Urinary bladder (tissue), 4 donors: ENCODE data around the gene EPN2. TPM values are rescaled to one million over a fixed set of nuclear protein-coding genes. Genes with fewer than 3 reads are reported as not detected.

ENCODE experiments used
- DNase-seq: peaks from one replicate; pipeline ENCODE4 v3.0.0-alpha.2; 2015; ENCODE audit errors: extremely low spot score
- H3K27ac ChIP-seq: one replicate; pipeline ENCODE4 v1.5.1; 2013; ENCODE audit warnings: low read depth, mild to moderate bottlenecking, moderate library complexity
- H3K36me3 ChIP-seq: one replicate; pipeline ENCODE4 v1.6.1; 2013; ENCODE audit warnings: mild to moderate bottlenecking, moderate library complexity; ENCODE audit not compliant: insufficient read depth
- H3K4me1 ChIP-seq: one replicate; pipeline ENCODE4 v1.6.1; 2013; ENCODE audit warnings: mild to moderate bottlenecking, moderate library complexity; ENCODE audit not compliant: insufficient read depth
- H3K4me3 ChIP-seq: one replicate; pipeline ENCODE4 v1.5.1; 2013; ENCODE audit warnings: low read depth, low read length
- WGBS: extraction: QIAGEN DNeasy Blood & Tissue Kit; methylation state at CpG from one replicate; pipeline ENCODE4 v1.1.7; 2013; 5-methylcytosine and 5-hydroxymethylcytosine counted together
- polyA plus RNA-seq: library from polyadenylated mRNA; stranded (reverse); fragments of 200-250 nt; gene quantifications from one replicate; pipeline ENCODE4 v1.2.3, GENCODE V29; 2013
- total RNA-seq: library from RNA; depleted of rRNA; stranded (reverse); fragments of >200 nt; gene quantifications from one replicate; pipeline ENCODE4 v1.2.3, GENCODE V29; 2014
- donor health status: healthy with polysubstance abuse.
- donor health status: healthy.

The EPN2 gene
- total and polyA plus RNA-seq, 2 donors = 40.3 to 46.2 TPM

- 3% methylated on average over 69 of the region's 69 CpGs for WGBS
- Histone ChIP-seq H3K36me3 (peaks cover 5% of the 10 kb centered on the region), H3K4me3 (peak within 1 kb of the TSS; percentile 67), H3K4me1 (no peaks in the 10 kb centered on the region), H3K27ac (peak within 1 kb of the TSS; percentile 88)
- DNase-seq = no peak
Measured at GRCh38 chr17:19378416-19379360, 141.5 kb downstream of the EPN2 start, which contains the start of gene MAPK7. Gene MAPK7 (plus strand): TSS chr17:19378498. CDS start chr17:19378901, 403 bp downstream.

GRCh38 chr17:19379361-19380065, 142.3 kb downstream of the EPN2 start:
- 67% methylated on average over 13 of the region's 13 CpGs for WGBS
- Histone ChIP-seq H3K4me3 (peak overlapping the region; percentile 67), H3K36me3 (peaks cover 5% of the 10 kb centered on the region), H3K4me1 (no peaks in the 10 kb centered on the region), H3K27ac (no peak overlapping the region)
- no peak for DNase-seq

- no peaks in the 10 kb centered on the region for H3K4me1 ChIP-seq
- H3K4me3 ChIP-seq = no peak overlapping the region
- no peak overlapping the region for H3K27ac ChIP-seq
- peaks cover 5% of the 10 kb centered on the region for H3K36me3 ChIP-seq
- no peak for DNase-seq
- WGBS = 88% methylated on average over 29 of the region's 29 CpGs
Measured at GRCh38 chr17:19380481-19381301, 143.5 kb downstream of the EPN2 start.

DNA sequence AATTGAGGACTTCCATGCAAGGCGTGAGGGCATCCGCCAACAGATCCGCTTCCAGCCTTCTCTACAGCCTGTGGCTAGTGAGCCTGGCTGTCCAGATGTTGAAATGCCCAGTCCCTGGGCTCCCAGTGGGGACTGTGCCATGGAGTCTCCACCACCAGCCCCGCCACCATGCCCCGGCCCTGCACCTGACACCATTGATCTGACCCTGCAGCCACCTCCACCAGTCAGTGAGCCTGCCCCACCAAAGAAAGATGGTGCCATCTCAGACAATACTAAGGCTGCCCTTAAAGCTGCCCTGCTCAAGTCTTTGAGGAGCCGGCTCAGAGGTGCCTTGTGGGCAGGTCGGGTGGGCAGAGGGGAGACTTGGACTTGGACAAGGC, 144.2 kb downstream of the EPN2 start:
- Histone ChIP-seq H3K27ac (no peak overlapping the region), H3K36me3 (peaks cover 5% of the 10 kb centered on the region), H3K4me1 (no peaks in the 10 kb centered on the region), H3K4me3 (no peak overlapping the region)
- DNase-seq = no peak
- 92% methylated on average over 7 of the region's 7 CpGs for WGBS

- DNase-seq = no peak
- no peaks in the 10 kb centered on the region for H3K4me1 ChIP-seq
- 84% methylated on average over 31 of the region's 31 CpGs for WGBS
- no peak overlapping the region for H3K4me3 ChIP-seq
- no peak overlapping the region for H3K27ac ChIP-seq
- peaks cover 5% of the 10 kb centered on the region for H3K36me3 ChIP-seq
Measured at GRCh38 chr17:19381741-19382444, 144.7 kb downstream of the EPN2 start.

- no peak for DNase-seq
- Histone ChIP-seq H3K36me3 (peaks cover 5% of the 10 kb centered on the region), H3K27ac (no peak overlapping the region), H3K4me3 (no peak overlapping the region), H3K4me1 (no peaks in the 10 kb centered on the region)
- 68% methylated on average over 13 of the region's 13 CpGs for WGBS
Measured at GRCh38 chr17:19382531-19383444, 145.6 kb downstream of the EPN2 start.

- H3K27ac ChIP-seq = peak overlapping the region; percentile 76
- 56% methylated on average over 6 of the region's 6 CpGs for WGBS
- H3K36me3 ChIP-seq = peaks cover 5% of the 10 kb centered on the region
- H3K4me3 ChIP-seq = no peak overlapping the region
- no peaks in the 10 kb centered on the region for H3K4me1 ChIP-seq
- DNase-seq = no peak
Measured at GRCh38 chr17:19383681-19384470, 146.7 kb downstream of the EPN2 start.

DNA sequence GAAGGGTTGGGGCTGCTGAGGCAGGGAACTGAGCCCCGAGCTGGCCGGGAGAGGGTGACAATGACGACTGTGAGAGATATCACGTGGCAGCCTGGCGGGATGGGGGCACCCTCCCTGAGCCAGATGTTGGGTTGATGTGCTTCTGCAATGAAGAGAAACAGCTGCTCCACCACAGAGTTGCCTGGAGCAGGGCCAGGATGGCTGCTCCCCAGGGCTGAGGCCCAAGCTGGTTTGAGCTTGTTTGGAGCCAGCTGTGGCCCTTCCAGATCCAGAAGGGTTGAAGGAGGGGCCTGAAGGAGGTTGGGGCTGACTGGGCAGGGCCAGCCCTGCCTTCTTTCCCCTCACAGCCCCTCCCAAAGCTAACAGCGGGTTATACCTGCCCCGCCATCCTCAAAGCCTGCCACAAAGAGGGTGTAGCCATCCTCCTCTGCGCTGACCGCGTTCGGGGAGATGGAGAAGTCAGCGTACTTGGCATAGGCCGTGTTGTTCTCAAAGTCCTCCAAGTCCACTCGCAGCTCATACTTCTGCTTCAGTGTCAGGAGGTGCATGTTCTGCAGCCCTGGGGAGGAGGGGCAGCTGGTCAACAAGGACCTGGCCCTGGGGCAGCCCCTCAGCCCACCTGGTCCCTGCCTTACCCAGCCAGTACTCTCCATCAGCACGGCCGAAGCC, 147.7 kb downstream of the EPN2 start:
- H3K4me3 ChIP-seq = no peak overlapping the region

DNA sequence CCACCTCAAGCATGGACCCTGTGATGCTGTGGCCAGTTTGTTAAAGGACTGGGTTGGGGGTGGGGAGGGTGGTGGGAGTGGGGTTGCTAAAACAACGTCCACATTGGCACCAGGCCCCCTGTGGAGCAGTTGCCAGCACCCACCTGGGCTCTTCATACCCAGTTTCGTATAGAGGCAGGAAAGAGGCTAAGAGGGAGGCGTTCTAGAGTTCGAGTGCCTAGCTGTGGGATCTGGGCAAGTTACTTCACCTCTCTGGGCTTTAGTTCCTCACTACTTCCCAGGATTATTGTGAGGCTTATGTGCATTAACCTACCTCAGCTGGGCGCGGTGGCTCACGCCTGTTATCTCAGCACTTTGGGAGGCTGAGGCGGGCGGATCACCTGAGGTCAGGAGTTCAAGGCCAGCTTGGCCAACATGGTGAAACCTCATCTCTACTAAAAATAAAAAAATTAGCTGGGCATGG, 148.4 kb downstream of the EPN2 start:
- H3K27ac ChIP-seq = peak overlapping the region; percentile 86
- H3K36me3 ChIP-seq = peaks cover 5% of the 10 kb centered on the region
- no peak for DNase-seq
- no peak overlapping the region for H3K4me3 ChIP-seq
- 43% methylated on average over 9 of the region's 9 CpGs for WGBS
- H3K4me1 ChIP-seq = no peaks in the 10 kb centered on the region

More for the DNA sequence above, 147.7 kb downstream of the EPN2 start:
- H3K4me1 ChIP-seq = no peaks in the 10 kb centered on the region
- 19% methylated on average over 16 of the region's 16 CpGs for WGBS
- DNase-seq = peak; percentile 84
- H3K36me3 ChIP-seq = peaks cover 5% of the 10 kb centered on the region
- H3K27ac ChIP-seq = peak overlapping the region; percentile 86
